AG09309 (cell line): Measurements from ENCODE around the gene TMEM50B.

Source experiments
- DNase-seq: peaks from one replicate; pipeline ENCODE4 v3.0.0-alpha.2; 2010; ENCODE audit warnings: low read depth
- H3K4me3 ChIP-seq: 2 replicates; pipeline ENCODE4 v1.5.1; 2011; ENCODE audit warnings: mild to moderate bottlenecking, low read depth, low read length, moderate library complexity; ENCODE audit not compliant: control insufficient read depth
- CTCF ChIP-seq: IDR thresholded peaks from 2 replicates; pipeline ENCODE4 v1.5.1; 2011; ENCODE audit warnings: mild to moderate bottlenecking, low read depth, low read length, inconsistent platforms; ENCODE audit not compliant: insufficient read depth, control insufficient read depth; ENCODE audit errors: missing control alignments

Gene TMEM50B

GRCh38 chr21:33411949-33412430 lies 67.8 kb downstream of the TMEM50B start:
- DNase-seq, result no peak
- no peak for TF ChIP-seq CTCF
- no peak overlapping the region for H3K4me3 ChIP-seq

- DNase-seq, result no peak
- no peak overlapping the region for H3K4me3 ChIP-seq
- TF ChIP-seq CTCF, result no peak
These were observed 73.3 kb downstream of the TMEM50B start for GRCh38 chr21:33406493-33406892.

GRCh38 chr21:33403786-33404585 lies 75.8 kb downstream of the TMEM50B start:
- DNase-seq, result no peak
- TF ChIP-seq CTCF, result no peak
- peak overlapping the region; percentile 90 for H3K4me3 ChIP-seq

- peak within 1 kb of the TSS; percentile 90 for H3K4me3 ChIP-seq
- DNase-seq, result no peak
- TF ChIP-seq CTCF, result no peak
These were observed 76.5 kb downstream of the TMEM50B start, which contains the start of gene IFNGR2 for GRCh38 chr21:33403128-33403785. Gene IFNGR2, plus strand, starts transcription at chr21:33403413. Its CDS starts 131 bp downstream, at chr21:33403544.

- H3K4me3 ChIP-seq, result peak overlapping the region; percentile 90
- no peak for DNase-seq
These were observed 77.5 kb downstream of the TMEM50B start for GRCh38 chr21:33402001-33402979.

More at GRCh38 chr21:33402001-33402979, 77.5 kb downstream of the TMEM50B start:
- TF ChIP-seq CTCF, result no peak
